Memory B cell (primary cell): ENCODE results near the gene AMACR.

Experiments
- ATAC-seq: fragments of 150-1000 bp; cut with Tn5 transposase; 2 replicates; pipeline ENCODE4 v1.10.0; 2021; ENCODE audit warnings: low read depth, mild to moderate bottlenecking, moderate library complexity
- DNase-seq, 2 donors: peaks; one replicate each; pipeline ENCODE4 v3.0.0; 2022; ENCODE audit warnings: low spot score in 2 of 2
- H3K27ac Mint-ChIP-seq: one replicate; pipeline ENCODE4 v1.8.0; 2022; ENCODE audit warnings: mild to moderate bottlenecking, moderate library complexity, mixed read lengths
- H3K27me3 Mint-ChIP-seq: one replicate; pipeline ENCODE4 v1.8.0; 2022; ENCODE audit warnings: mixed read lengths
- H3K36me3 Mint-ChIP-seq: one replicate; pipeline ENCODE4 v1.8.0; 2022; ENCODE audit warnings: mild to moderate bottlenecking, mixed read lengths
- H3K4me1 Mint-ChIP-seq: one replicate; pipeline ENCODE4 v1.8.0; 2022; ENCODE audit warnings: mixed read lengths
- H3K4me3 Mint-ChIP-seq: one replicate; pipeline ENCODE4 v1.8.0; 2022; ENCODE audit warnings: mild to moderate bottlenecking, moderate library complexity, mixed read lengths
- H3K9me3 Mint-ChIP-seq: one replicate; pipeline ENCODE4 v1.8.0; 2022; ENCODE audit warnings: mixed read lengths

Gene AMACR

DNA sequence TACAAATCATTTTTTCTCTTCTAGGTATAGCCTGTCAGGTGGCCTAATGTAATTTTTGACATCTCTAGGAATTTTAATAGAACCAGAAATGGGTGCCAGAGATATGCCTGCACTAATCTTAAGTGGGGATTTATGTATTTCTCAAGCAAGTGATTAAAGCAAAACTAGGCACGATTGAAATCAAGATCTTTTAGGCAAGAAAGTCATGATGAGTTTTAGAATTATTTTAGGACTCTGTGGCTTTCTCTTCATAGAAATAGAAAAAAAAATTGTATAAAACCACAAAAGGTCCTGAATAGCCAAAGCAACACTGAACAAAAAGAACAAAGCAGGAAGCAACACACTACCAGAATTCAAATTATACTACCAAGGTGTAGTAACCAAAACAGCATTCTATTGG is 952 bp upstream of the AMACR start:
- DNase-seq (no peak), ATAC-seq (no peak)
- Mint-ChIP-seq H3K9me3 (peaks cover 4% of the 10 kb centered on the region), H3K4me3 (peak overlapping the region; percentile 96), H3K27ac (peak overlapping the region; percentile 84), H3K36me3 (peaks cover 6% of the 10 kb centered on the region), H3K4me1 (peaks cover 4% of the 10 kb centered on the region), H3K27me3 (no peaks in the 10 kb centered on the region)

DNA sequence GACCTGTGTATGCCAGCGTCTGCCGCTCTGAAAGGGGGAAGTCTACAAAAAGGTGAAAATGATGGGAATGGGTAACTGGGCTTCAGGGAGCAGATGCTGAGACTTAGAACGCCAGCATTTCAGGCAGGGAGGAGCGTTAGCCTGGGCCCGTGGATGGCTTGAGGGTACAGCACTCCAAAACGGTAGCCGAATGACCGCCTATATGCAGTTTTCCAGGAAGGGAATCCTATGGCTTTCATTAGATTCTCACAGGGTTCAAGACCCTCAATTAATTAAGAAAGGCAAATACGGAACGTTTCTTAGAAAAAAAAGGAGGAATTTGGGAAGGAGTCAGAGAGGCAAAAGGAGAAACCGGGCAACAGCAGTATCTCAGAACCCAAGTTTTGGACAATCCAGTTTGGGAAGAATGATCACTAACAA is 639 bp downstream of the AMACR start:
- Mint-ChIP-seq H3K36me3 (peaks cover 12% of the 10 kb centered on the region), H3K27ac (peak overlapping the region; percentile 84), H3K4me1 (peaks cover 4% of the 10 kb centered on the region), H3K4me3 (peak overlapping the region; percentile 96), H3K9me3 (no peaks in the 10 kb centered on the region), H3K27me3 (no peaks in the 10 kb centered on the region)
- DNase-seq: no peak
- no peak for ATAC-seq

DNA sequence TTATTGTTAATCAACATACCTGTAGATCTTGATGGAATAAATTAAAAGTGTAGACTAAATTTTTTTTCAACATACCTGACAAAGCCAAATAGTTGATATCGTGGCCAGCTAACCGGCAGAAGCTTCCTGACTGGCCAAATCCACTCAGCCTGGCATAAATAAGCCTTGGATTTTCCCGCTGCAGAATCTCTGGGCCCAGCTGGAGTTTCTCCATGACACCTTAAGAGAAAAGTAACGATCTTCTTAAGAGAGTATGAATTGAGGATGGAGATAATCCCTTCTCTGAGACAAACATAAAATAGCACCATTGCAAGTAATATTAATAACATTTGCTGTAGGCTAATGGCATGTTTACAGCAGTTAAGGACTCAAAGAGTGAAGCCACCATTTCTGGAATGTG is 2.2 kb downstream of the AMACR start:
- H3K4me3 Mint-ChIP-seq: no peak overlapping the region
- H3K9me3 Mint-ChIP-seq: no peaks in the 10 kb centered on the region
- ATAC-seq (no peak), DNase-seq (no peak)
- H3K4me1 Mint-ChIP-seq: peaks cover 4% of the 10 kb centered on the region
- H3K36me3 Mint-ChIP-seq: peaks cover 12% of the 10 kb centered on the region
- H3K27me3 Mint-ChIP-seq: no peaks in the 10 kb centered on the region
- H3K27ac Mint-ChIP-seq: no peak overlapping the region

DNA sequence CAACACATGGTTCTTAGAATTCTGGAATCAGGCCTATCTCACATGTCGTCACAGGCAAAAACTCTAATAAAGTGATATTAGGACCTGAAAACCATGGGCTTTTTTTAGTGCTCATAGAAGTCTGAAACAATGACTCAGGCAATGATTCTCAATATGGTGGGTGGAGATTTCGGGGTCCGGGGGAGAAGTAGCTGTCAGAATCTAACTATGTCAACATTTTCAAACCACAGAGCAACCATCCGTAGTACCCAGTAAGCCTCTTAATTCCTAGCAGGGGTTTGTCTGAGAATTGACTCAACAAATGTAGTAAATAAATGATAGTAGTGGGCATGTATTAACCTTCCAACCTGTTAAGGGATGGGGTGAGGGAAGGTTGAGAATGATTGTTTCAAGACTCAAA is 2.6 kb downstream of the AMACR start:
- ATAC-seq: no peak
- H3K27ac Mint-ChIP-seq: no peak overlapping the region
- H3K27me3 Mint-ChIP-seq: no peaks in the 10 kb centered on the region
- no peak for DNase-seq
- peaks cover 12% of the 10 kb centered on the region for H3K36me3 Mint-ChIP-seq
- no peaks in the 10 kb centered on the region for H3K9me3 Mint-ChIP-seq
- H3K4me1 Mint-ChIP-seq: peaks cover 4% of the 10 kb centered on the region
- H3K4me3 Mint-ChIP-seq: no peak overlapping the region

DNA sequence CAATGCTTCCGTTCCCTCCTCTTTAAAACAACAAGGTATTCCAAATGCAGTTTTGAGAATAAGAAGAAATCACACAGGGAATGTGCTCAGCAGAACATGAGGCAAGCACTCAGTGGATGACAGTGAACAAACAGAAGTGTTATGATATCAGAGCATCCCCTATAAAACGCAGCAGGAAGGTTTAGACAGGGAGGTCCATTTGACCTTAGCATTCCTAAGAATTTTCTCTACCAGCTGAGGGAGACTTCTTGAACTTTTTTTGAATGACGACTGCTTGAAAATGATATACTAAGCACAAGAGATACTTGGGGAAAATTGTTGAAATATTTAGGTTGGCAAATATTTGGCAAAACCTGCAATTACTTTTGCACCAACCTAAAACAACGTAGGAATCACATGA is 3.9 kb downstream of the AMACR start:
- H3K27me3 Mint-ChIP-seq: no peaks in the 10 kb centered on the region
- no peak for ATAC-seq

DNA sequence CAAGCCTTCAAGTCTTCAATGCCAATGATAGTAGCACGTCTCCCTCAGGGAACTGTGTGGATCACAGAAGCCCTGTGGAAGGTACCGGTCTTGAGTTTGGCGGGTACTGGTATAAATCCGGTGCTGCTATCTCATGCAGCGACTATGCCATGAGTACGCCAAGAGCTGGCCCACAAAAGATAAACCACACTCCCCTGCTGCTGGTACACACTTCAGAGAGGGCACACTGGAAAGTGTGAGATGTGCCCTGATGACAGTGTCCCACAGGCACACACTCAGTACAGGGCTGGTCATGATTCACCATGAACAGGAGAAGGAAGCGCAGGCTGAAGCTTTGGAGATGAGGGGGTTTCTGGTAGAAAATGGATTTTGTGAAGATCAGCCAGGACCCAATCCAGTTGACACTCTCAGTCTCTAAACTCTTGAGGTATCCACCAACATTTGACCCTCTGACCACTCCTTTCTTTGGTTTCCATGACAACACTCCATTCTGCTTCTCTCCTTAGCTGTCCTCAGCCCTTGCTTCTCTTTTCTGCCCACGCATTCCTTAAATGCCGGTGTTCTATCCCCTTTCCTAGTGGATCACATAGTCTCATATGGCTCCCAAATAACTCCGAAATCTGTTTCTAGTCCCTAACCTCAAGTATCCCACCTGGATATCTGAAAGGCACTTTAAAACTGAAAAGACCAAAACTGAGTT is 5.1 kb downstream of the AMACR start:
- H3K27me3 Mint-ChIP-seq: no peaks in the 10 kb centered on the region
- no peak overlapping the region for H3K4me3 Mint-ChIP-seq
- no peaks in the 10 kb centered on the region for H3K9me3 Mint-ChIP-seq
- DNase-seq (no peak), ATAC-seq (no peak)
- no peak overlapping the region for H3K27ac Mint-ChIP-seq
- H3K4me1 Mint-ChIP-seq: peaks cover 4% of the 10 kb centered on the region
- H3K36me3 Mint-ChIP-seq: peaks cover 12% of the 10 kb centered on the region

More for the DNA sequence above, 3.9 kb downstream of the AMACR start:
- Mint-ChIP-seq H3K36me3 (peaks cover 12% of the 10 kb centered on the region), H3K4me3 (no peak overlapping the region), H3K27ac (no peak overlapping the region), H3K4me1 (peaks cover 4% of the 10 kb centered on the region), H3K9me3 (no peaks in the 10 kb centered on the region)
- no peak for DNase-seq

DNA sequence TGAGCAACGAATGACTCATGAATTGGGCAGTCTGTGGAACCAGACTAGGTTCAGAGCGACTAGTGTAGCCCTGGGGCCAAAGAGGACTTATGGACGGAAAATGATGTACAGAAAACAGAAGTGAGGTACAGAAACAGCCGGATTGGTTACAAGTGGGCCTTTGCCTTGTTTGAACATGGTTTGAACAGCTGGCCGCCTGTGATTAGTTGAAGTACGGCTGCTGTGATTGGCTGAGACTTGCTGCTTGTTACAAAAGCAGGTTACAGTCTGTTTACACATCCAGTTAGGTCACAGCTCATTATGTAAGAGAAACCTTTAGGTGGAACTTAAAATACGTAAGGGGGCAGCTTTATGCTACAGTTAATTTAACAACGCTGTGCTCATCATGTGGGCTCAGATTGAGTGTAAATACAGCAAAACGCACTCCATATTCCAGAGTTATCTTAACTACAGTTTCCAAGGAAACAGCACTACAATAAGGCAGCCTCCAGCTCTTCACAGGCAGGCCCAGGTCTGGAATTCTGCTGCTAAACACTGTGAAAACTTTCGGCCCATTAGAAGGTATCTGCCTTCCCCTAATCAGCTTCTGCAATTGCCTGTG is 6.5 kb downstream of the AMACR start:
- H3K4me3 Mint-ChIP-seq: no peak overlapping the region
- H3K4me1 Mint-ChIP-seq: peaks cover 2% of the 10 kb centered on the region
- no peaks in the 10 kb centered on the region for H3K9me3 Mint-ChIP-seq
- H3K27ac Mint-ChIP-seq: no peak overlapping the region
- ATAC-seq (no peak), DNase-seq (no peak)
- peaks cover 14% of the 10 kb centered on the region for H3K36me3 Mint-ChIP-seq
- H3K27me3 Mint-ChIP-seq: no peaks in the 10 kb centered on the region

DNA sequence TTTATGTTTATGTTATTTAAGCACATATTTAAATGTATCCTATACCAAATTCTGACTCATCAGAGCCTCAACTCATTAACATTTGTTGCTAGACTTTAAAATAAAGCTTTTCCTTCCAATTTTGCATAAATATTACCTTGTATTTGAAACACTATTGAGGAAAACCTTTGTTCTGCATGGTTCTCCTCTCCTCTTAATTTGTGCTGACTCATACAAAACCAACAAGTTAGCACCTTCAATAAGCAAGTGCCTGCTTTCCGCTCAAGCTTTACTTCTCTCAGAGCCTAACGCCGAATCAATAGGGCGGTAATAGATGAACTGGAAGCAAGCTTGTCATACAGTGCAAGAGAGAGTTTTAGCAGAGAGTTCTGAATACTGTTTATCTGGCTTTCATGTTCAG is 7.9 kb downstream of the AMACR start:
- peaks cover 16% of the 10 kb centered on the region for H3K36me3 Mint-ChIP-seq
- no peak overlapping the region for H3K27ac Mint-ChIP-seq
- no peaks in the 10 kb centered on the region for H3K9me3 Mint-ChIP-seq
- ATAC-seq (no peak), DNase-seq (no peak)
- H3K4me3 Mint-ChIP-seq: no peak overlapping the region
- peaks cover 2% of the 10 kb centered on the region for H3K4me1 Mint-ChIP-seq
- no peaks in the 10 kb centered on the region for H3K27me3 Mint-ChIP-seq

DNA sequence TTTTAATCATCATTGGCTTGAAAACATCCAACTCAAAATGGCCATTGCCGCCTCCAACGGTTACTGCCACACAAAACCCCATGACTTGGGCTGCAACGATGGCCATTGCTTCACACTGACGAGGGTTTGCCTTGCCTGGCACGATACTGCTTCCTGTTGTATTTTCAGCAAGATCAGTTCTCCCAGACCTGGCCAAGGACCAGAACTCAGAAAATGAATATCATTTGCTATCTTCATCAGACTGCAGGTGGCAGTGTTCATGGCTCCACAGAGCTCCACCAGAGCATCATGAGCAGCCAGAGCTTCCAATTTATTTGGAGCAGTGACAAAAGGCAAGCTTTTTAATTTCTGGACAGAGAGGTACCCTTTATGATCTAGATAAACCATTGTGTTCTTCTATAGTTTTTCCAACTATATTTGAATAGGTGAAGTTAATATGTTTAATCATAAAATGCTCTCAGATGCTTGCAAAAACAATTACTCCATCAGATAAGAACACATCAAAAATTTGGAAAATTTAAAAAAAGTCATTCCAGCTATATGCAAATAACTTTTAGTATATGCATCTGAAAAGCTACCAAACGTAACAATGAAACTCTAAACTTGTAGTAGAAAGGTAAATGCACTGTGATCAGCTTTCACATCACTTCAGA is 10.4 kb downstream of the AMACR start:
- Mint-ChIP-seq H3K27me3 (no peaks in the 10 kb centered on the region), H3K4me1 (peaks cover 2% of the 10 kb centered on the region), H3K9me3 (no peaks in the 10 kb centered on the region), H3K27ac (no peak overlapping the region), H3K4me3 (no peak overlapping the region), H3K36me3 (peaks cover 12% of the 10 kb centered on the region)
- ATAC-seq (peak; percentile 43), DNase-seq (peak in 1 of 2 donors; percentile 4)

DNA sequence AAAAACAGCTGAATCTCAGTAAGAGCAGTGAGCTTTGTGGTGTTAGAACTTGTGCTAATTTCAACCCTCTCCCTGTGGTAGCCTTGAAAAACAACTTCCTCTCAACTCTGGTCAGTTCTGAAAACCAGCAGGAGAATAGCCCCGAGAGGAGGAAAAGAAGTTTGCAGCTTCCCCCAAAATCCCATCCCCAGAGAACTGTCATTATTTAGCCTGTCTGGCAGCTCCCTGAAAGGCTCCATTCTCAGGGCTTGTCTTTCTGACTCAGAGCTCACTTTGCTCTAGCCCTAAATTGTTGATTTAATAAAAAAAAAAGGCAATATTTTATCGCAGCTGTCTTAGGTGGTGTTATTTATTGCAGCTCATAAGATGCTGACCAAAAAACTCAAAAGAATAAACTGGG is 12.0 kb downstream of the AMACR start:
- Mint-ChIP-seq H3K4me3 (no peak overlapping the region), H3K4me1 (peaks cover 2% of the 10 kb centered on the region), H3K27ac (no peak overlapping the region), H3K9me3 (no peaks in the 10 kb centered on the region), H3K36me3 (peaks cover 12% of the 10 kb centered on the region), H3K27me3 (no peaks in the 10 kb centered on the region)
- DNase-seq (no peak), ATAC-seq (no peak)

DNA sequence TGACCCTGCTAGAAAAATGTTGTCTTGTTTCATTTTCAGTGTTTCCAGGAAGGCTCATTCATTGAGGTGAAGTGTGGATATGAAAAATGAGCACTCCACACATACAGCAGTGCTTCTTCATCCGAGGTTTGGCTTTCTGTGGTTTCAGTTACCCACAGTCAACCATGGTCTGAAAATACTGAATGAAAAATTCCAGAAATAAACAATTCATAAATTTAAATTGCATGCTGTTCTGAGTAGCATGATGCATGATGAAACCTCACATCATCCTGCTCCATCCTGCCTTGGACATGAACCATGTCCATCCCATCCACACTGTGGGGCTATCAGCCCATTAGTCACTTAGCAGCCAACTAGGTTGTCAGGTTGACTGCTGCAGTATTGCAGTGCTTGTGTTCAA is 13.0 kb downstream of the AMACR start:
- H3K4me3 Mint-ChIP-seq: no peak overlapping the region
- no peak for ATAC-seq
- DNase-seq: no peak
- no peaks in the 10 kb centered on the region for H3K9me3 Mint-ChIP-seq
- H3K4me1 Mint-ChIP-seq: peaks cover 2% of the 10 kb centered on the region
- H3K27me3 Mint-ChIP-seq: no peaks in the 10 kb centered on the region
- H3K36me3 Mint-ChIP-seq: peaks cover 12% of the 10 kb centered on the region
- H3K27ac Mint-ChIP-seq: no peak overlapping the region

DNA sequence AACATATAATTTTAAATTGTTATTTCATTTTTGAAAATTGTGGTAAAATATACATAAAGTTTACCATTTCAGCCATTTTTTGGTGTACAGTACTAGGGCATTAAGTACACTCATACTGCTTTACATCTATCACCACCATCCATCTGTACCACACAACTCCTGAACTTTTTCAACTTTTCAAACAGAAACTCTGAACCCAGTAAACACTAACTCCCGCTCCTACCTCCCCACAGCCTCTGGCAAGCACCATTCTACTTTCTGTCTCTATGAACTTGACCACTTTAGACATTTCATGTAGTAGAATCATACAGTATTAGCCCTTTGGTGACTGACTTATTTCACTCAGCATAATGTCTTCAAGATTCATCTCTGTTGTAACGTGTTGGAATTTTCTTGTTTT is 15.0 kb downstream of the AMACR start:
- peaks cover 27% of the 10 kb centered on the region for H3K36me3 Mint-ChIP-seq
- H3K4me1 Mint-ChIP-seq: peaks cover 2% of the 10 kb centered on the region
- H3K27me3 Mint-ChIP-seq: no peaks in the 10 kb centered on the region
- no peaks in the 10 kb centered on the region for H3K9me3 Mint-ChIP-seq
- no peak for ATAC-seq
- DNase-seq: no peak
- no peak overlapping the region for H3K27ac Mint-ChIP-seq
- no peak overlapping the region for H3K4me3 Mint-ChIP-seq

DNA sequence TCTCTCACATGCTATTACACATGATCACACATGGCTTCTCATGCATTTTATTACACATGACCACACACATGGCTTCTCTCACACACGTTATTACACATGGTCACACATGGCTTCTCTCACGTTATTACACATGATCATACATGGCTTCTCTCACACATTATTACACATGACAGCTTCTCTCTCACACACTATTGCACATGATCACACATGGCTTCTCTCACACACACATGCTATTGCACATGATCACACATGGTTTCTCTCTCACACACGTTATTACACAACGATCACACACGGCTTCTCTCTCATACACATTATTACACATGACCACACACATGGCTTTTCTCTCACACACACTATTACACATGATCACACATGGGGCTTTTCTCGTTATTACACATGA is 22.4 kb downstream of the AMACR start:
- Mint-ChIP-seq H3K27me3 (no peaks in the 10 kb centered on the region), H3K27ac (no peak overlapping the region)

DNA sequence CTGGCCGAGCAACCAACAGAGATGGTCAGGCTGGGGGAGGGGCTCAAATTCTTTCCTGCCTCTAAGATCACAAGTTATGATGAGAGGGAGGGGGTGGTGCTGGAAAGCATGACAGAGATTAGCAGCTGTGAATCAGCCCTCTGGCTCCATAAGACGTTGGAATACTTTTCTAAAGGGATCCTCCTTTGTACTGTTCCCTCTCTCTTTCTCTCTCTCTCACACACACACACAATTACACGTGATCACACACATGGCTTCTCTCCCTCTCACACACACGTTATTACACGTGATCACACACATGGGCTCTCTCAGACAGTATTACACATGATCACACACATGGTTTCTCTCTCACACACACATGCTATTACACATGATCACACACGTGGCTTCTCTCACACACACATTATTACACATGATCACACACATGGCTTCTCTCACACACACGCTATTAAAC is 23.2 kb downstream of the AMACR start, which contains the start of gene SLC45A2:
Gene SLC45A2 (minus strand): TSS at position 23 of the 454 bp plus-strand sequence. CDS start 110 bp downstream, outside the sequence.
- H3K27me3 Mint-ChIP-seq: no peaks in the 10 kb centered on the region
- no peaks in the 10 kb centered on the region for H3K9me3 Mint-ChIP-seq
- ATAC-seq (no peak), DNase-seq (no peak)
- H3K4me3 Mint-ChIP-seq: no peak within 1 kb of the TSS
- no peak within 1 kb of the TSS for H3K27ac Mint-ChIP-seq
- peaks cover 16% of the 10 kb centered on the region for H3K36me3 Mint-ChIP-seq
- H3K4me1 Mint-ChIP-seq: no peaks in the 10 kb centered on the region

More for the DNA sequence above, 22.4 kb downstream of the AMACR start:
- Mint-ChIP-seq H3K9me3 (no peaks in the 10 kb centered on the region), H3K4me3 (no peak overlapping the region), H3K4me1 (no peaks in the 10 kb centered on the region), H3K36me3 (peaks cover 16% of the 10 kb centered on the region)
- DNase-seq: no peak
- no peak for ATAC-seq
